Panc1 (cell line): Measurements from ENCODE around the gene KRT222.

ENCODE experiments used
- CTCF ChIP-seq: fragments of 450-650 bp; IDR thresholded peaks from 2 replicates; pipeline ENCODE4 v1.5.1; 2017; ENCODE audit warnings: mild to moderate bottlenecking
- POLR2AphosphoS5 ChIP-seq: IDR thresholded peaks from 2 replicates; pipeline ENCODE4 v1.6.1; 2012; ENCODE audit warnings: mild to moderate bottlenecking, low read depth, low read length, moderate library complexity
- REST ChIP-seq, 2 experiments: IDR thresholded peaks; 2 replicates each; pipeline ENCODE4 v1.6.1; 2011 to 2012; ENCODE audit warnings: low read depth in 2 of 2, control low read depth in 1 of 2, low read length in 1 of 2, mild to moderate bottlenecking in 1 of 2, moderate library complexity in 1 of 2; ENCODE audit not compliant: insufficient read depth in 1 of 2

- no peak for TF ChIP-seq CTCF
- no peak for TF ChIP-seq POLR2AphosphoS5
- TF ChIP-seq REST (IDR thresholded peaks at IDR 0.05; ENCODE audit: insufficient read depth in 1 of 2, low read depth in 2 of 2, low read length in 1 of 2), result no peak
Measured at GRCh38 chr17:40637931-40638330, 27.0 kb downstream of the KRT222 start.
